ENCODE results near the gene ARHGAP33. TPM values are rescaled to one million over a fixed set of nuclear protein-coding genes. Genes with fewer than 3 reads are reported as not detected.

Gene ARHGAP33
- total RNA-seq, 2 donors from 2014 or later, result 40.3 to 71.7 TPM

DNA sequence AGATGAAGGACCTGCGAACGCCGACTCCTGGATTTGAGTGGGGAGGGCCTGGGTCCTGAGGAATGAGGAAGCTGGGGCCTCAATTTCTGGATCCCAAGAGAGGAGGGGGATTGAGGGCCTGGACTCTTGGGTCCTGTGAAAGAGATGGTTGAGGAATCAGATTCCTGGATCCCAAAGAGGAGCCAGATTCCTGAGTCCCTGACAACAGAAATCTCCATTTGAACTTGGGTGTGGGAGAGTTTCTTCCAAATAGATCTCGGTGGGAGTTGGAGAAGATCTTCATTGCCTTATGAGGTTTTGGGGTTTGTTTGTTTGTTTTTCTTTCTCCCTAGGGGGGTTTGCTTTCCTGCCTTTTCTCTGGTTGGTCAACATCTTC is 29.3 kb upstream of the ARHGAP33 start:
- no peaks in the 10 kb centered on the region for H3K9me3 Mint-ChIP-seq
- peaks cover 17% of the 10 kb centered on the region for H3K4me1 Mint-ChIP-seq
- H3K36me3 Mint-ChIP-seq (ENCODE audit: low read depth), result peaks cover 31% of the 10 kb centered on the region
- H3K27ac Mint-ChIP-seq, result peak overlapping the region; percentile 96
- no peak for ATAC-seq (replicated peaks)
- no peaks in the 10 kb centered on the region for H3K27me3 Mint-ChIP-seq
- peak overlapping the region; percentile 95 for H3K4me3 Mint-ChIP-seq

DNA sequence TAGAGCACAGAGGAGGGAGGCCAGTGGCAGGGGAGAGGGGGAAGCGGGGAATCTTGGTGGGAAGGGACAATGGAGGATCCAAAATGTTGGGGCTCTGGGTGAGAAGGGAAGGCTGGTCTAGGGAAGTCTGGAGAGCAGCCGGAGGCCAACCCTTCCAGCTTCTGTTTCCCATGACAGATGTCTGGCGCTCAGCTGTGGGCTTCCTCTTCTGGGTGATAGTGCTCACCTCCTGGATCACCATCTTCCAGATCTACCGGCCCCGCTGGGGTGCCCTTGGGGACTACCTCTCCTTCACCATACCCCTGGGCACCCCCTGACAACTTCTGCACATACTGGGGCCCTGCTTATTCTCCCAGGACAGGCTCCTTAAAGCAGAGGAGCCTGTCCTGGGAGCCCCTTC is 28.8 kb upstream of the ARHGAP33 start:
- H3K27me3 Mint-ChIP-seq, result no peaks in the 10 kb centered on the region
- peak overlapping the region; percentile 95 for H3K4me3 Mint-ChIP-seq
- ATAC-seq (replicated peaks), result no peak
- peaks cover 30% of the 10 kb centered on the region for H3K36me3 Mint-ChIP-seq (ENCODE audit: low read depth)
- H3K4me1 Mint-ChIP-seq, result peaks cover 17% of the 10 kb centered on the region
- peak overlapping the region; percentile 96 for H3K27ac Mint-ChIP-seq
- H3K9me3 Mint-ChIP-seq, result no peaks in the 10 kb centered on the region

DNA sequence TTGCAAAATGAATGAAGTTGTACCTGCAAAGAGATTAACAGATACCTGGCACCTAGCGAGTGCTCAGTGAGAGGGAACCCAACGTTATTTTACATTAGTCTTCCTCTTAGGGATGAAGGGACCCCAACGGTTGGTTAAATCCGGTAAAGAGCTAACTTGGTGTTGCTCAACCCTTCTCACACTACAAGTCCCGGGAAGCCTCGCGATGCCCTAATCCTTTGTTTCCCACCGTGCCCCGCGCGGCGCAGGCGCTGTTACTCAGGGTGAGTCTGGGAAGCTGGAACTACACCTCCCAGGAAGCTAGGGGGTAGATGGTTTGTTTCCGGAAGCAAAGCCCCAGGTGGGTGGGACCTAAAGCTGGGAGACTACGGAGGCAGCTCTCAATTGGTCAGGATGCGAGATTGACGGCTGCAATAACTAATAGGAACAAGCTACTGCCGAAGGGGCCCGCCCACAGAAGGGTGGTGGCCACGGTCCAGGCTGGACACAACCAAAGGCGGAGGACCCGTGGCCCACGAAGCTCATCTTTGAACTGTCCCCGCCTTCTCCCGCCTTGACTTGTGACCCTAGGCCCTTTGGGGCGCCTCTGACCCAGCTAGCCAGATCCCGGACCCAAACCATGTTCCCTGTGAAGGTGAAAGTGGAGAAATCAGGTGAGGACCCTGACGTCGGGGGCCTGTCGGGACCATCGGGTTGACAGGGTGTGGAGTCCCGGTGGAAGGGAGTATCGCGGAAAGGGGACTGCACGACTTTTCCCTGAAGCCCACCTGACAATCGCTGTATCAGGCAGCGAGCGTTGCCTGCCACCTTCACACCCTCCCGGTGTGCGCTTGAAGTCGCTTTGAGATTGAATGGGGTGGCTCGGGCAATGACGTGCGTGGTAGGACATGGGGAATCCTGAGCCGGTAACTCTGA is 27.0 kb upstream of the ARHGAP33 start, which contains the start of gene LIN37:
Gene LIN37 (plus strand): TSS at position 471 of the 915 bp plus-strand sequence. CDS start 149 bp downstream, at position 620.
- H3K4me3 Mint-ChIP-seq, result peak within 1 kb of the TSS; percentile 95
- H3K36me3 Mint-ChIP-seq (ENCODE audit: low read depth), result peaks cover 17% of the 10 kb centered on the region
- H3K4me1 Mint-ChIP-seq, result peaks cover 9% of the 10 kb centered on the region
- no peaks in the 10 kb centered on the region for H3K9me3 Mint-ChIP-seq
- no peaks in the 10 kb centered on the region for H3K27me3 Mint-ChIP-seq
- peak within 1 kb of the TSS; percentile 94 for H3K27ac Mint-ChIP-seq
- peak; percentile 83 for ATAC-seq (replicated peaks)

DNA sequence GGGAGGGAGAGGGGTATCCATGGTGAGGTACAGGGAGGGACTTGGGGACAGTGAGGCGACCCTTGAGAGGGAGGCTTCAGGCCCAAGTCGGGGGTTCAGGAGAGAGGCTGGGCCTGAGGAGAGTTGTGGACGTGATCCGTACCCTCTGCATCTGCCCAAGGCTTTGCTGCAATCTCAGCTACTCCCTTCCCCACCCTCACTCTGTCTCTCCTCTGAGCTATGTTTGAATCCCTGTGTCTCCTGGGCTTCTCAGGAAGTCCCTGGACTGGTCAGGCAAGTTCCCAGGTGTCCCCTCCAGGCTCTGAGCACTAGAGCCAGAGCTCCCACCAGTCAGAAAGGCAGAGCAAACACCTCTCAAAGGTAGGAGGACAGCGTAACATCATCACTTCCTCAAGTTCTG is 25.2 kb upstream of the ARHGAP33 start:
- Mint-ChIP-seq H3K4me3 (peak overlapping the region; percentile 27), H3K36me3 (ENCODE audit: low read depth) (peaks cover 17% of the 10 kb centered on the region), H3K27ac (peak overlapping the region; percentile 94)

DNA sequence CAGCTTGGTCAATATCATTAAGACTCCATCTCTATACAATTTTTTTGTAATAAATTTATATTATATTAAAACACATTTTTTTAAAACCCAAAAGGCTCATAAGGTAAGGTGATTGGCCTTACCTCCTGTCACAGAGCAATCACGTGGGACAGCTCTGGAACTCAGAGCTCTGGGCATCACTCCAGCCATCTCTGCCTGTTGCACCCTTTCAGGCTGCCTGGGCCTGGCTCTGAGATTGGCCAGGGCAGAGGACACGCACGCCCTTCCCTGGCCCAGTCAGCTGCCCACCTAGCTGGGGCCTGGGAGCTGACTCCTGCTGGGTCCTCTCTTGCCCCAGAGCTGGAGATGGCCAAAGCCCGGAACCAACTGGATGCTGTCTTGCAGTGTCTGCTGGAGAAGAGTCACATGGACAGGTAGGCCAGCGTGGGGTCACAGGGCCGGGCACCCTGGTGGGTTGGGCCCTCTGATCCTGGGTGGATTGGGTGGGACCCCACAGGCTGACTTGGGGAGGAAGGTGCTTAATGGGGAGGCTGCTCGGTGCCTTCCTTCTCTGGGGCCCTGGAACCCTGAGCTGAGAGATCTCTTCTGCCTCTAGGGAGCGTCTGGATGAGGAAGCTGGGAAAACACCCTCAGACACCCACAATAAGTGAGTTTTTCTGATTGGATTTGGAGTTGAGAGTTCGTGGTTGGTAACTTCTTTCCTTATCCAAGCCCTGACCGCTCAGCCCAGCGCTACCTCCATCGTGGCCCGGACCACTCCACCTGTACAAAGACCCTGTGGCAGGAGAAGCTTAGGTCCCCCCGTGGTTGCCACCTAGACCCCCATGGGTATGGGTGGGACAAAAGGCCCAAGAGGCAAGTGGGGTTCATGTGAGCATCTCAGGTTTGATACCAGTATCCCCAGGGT is 23.3 kb upstream of the ARHGAP33 start:
- peaks cover 14% of the 10 kb centered on the region for H3K36me3 Mint-ChIP-seq (ENCODE audit: low read depth)
- H3K4me3 Mint-ChIP-seq, result no peak overlapping the region
- no peaks in the 10 kb centered on the region for H3K27me3 Mint-ChIP-seq
- H3K4me1 Mint-ChIP-seq, result peaks cover 9% of the 10 kb centered on the region
- no peak overlapping the region for H3K27ac Mint-ChIP-seq
- H3K9me3 Mint-ChIP-seq, result no peaks in the 10 kb centered on the region
- ATAC-seq (replicated peaks), result no peak

More for the DNA sequence above, 25.2 kb upstream of the ARHGAP33 start:
- H3K9me3 Mint-ChIP-seq, result no peaks in the 10 kb centered on the region
- H3K4me1 Mint-ChIP-seq, result peaks cover 8% of the 10 kb centered on the region
- no peaks in the 10 kb centered on the region for H3K27me3 Mint-ChIP-seq
- ATAC-seq (replicated peaks), result no peak

DNA sequence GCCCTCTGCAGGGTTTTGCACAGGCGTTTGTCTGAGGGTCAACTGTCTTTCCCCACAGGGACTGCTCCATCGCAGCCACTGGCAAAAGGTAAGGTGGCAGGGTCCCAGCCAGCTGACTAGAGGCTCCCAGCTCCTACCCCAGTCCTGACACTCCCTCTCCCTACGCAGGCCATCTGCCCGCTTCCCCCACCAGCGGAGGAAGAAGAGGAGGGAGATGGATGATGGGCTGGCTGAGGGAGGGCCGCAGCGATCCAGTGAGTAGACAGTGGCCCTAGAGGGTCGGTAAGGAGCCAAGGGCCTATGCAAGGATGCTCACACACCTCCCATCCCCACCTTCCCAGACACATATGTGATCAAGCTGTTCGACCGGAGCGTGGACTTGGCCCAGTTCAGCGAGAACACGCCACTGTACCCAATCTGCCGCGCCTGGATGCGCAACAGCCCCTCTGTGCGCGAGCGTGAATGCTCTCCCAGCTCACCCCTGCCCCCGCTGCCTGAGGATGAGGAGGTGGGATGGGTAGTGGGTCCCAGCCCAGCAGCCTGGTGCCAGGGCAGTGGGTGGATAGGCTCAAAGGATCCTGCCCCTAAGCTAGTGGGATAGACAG is 22.5 kb upstream of the ARHGAP33 start:
- no peaks in the 10 kb centered on the region for H3K27me3 Mint-ChIP-seq

DNA sequence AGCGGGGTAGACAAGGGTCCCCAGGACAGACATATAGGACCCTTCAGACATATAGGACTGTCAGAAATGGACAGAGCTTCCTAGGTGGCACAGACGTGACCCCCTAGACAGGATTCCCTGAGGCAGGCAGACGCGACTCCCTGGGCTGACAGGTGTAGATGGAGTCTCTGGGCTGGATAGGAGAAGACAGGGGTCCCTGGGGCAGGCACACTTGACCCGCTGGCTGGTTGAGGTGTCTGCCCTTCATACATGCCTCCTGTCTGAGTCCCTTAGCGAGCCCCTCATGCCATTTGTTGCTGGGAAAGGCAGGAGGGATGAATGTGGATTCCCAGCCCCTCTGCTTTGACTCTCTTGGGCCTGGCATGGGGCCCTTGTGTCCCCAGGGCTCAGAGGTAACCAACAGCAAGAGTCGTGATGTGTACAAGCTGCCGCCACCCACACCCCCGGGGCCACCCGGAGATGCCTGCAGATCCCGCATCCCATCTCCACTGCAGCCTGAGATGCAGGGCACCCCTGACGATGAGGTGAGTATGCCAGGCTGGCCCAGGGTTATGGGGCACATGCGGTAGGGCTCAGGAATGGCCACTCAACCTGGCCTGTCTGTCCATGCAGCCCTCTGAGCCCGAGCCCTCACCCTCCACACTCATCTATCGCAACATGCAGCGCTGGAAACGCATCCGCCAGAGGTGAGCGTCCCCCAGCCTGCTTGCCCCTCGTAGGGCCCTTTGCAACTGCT is 21.6 kb upstream of the ARHGAP33 start:
- H3K9me3 Mint-ChIP-seq, result no peaks in the 10 kb centered on the region
- H3K4me3 Mint-ChIP-seq, result no peak overlapping the region
- peaks cover 12% of the 10 kb centered on the region for H3K36me3 Mint-ChIP-seq (ENCODE audit: low read depth)
- no peaks in the 10 kb centered on the region for H3K27me3 Mint-ChIP-seq
- no peak overlapping the region for H3K27ac Mint-ChIP-seq
- ATAC-seq (replicated peaks), result no peak
- H3K4me1 Mint-ChIP-seq, result peaks cover 9% of the 10 kb centered on the region

More for the DNA sequence above, 22.5 kb upstream of the ARHGAP33 start:
- Mint-ChIP-seq H3K36me3 (ENCODE audit: low read depth) (peaks cover 17% of the 10 kb centered on the region), H3K4me1 (peaks cover 9% of the 10 kb centered on the region), H3K4me3 (no peak overlapping the region), H3K27ac (no peak overlapping the region), H3K9me3 (no peaks in the 10 kb centered on the region)
- no peak for ATAC-seq (replicated peaks)

DNA sequence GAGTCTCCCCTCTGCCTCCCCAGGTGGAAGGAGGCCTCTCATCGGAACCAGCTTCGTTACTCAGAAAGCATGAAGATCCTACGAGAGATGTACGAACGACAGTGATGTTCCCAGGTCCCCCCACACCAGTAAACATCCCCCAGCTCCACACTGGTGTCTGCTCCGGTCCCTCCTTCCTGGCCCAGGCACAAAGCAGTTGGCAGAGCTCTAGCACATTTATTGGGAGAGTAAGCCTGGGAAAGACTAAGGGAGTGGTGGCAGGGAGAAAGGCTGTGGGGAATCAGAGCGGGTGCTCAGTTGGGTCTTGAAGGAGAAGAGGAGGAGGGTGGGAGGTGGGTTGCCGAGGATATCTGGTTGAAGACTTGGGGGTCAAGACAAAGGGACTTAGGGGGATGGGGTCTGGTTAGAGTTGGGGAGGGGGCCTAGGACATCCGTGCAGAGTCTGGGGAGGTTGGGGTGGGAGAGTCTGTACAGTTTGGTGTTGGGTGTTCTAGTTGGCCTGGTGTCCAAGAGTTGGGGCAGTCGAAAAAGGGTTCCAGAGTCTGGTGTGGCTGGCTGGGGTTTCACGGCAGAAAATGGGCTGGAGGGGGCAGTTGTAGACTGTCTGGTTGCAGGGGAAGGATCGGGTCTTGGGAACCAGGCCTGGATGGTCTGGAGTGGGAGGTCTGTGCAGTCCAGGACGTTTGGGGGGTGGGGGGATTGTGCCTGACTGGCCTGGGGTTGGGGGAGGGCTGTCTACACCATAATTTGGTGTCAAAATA is 20.8 kb upstream of the ARHGAP33 start:
- Mint-ChIP-seq H3K9me3 (no peaks in the 10 kb centered on the region), H3K4me3 (peak overlapping the region; percentile 43), H3K27me3 (no peaks in the 10 kb centered on the region)

DNA sequence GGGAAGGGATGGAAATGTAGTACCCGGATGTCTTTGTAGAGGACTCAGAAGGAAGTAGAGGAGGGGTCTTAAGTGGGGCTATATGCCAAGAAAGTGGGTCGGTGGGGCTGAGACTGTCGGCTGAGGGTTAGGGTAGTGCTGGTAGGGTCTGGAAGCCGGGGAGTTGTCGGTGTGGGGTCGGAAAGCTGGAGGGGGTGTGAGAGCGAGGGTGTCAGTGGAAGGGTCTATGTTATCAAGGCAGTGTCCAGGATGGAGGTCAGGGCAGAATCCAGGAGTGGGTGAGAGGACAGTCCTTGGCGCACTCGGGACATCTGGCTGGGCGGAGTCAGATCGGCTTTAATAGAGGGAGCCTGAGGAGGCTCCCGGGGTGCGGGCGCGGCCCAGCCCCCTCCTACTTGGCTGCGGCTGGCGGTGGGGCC is 20.2 kb upstream of the ARHGAP33 start:
- H3K36me3 Mint-ChIP-seq (ENCODE audit: low read depth), result peaks cover 12% of the 10 kb centered on the region
- peak overlapping the region; percentile 43 for H3K4me3 Mint-ChIP-seq
- no peaks in the 10 kb centered on the region for H3K9me3 Mint-ChIP-seq
- peaks cover 14% of the 10 kb centered on the region for H3K4me1 Mint-ChIP-seq
- no peak for ATAC-seq (replicated peaks)
- H3K27ac Mint-ChIP-seq, result no peak overlapping the region
- H3K27me3 Mint-ChIP-seq, result no peaks in the 10 kb centered on the region

More for the DNA sequence above, 20.8 kb upstream of the ARHGAP33 start:
- Mint-ChIP-seq H3K27ac (no peak overlapping the region), H3K4me1 (peaks cover 12% of the 10 kb centered on the region), H3K36me3 (ENCODE audit: low read depth) (peaks cover 12% of the 10 kb centered on the region)
- ATAC-seq (replicated peaks), result no peak

DNA sequence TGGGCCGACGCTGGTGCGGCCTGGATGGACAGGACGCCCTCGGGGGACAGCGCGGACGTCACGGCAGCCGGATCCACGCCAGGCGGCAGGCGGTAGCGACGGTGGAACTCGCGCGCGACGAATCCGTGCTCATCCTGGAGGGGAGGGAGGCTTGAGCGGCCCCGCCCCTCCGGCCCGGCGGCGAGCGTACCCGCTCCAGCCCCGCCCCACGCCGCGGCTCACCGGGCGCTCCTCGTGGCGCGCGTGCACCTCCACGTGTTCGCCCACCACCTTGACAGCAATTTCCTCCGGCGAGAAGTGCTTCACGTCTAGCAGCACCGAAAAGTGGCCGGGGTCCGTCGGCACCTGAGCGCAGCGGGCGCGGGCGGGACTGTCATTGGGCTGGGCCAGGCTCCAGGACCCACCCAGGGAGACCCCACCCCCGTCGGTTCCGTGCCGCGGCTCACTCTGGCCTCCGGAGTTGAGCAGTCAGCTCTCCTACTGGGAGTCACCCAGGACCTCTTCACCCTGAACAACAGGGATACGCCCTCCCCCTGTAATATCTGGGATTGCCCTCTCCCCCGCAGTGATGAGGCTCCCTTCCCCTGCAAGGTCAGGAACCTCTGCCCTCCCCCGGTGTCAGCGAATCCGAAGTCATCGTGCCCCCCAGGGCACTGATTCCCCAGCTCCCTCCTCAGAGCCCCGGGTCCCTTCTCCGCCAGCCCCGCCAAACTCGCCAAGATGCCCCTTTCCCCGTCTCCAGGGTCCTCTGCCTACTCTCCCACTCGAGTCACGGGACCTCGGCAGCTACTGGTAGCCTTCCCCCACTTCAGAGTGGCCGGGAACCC is 19.6 kb upstream of the ARHGAP33 start:
- Mint-ChIP-seq H3K36me3 (ENCODE audit: low read depth) (peaks cover 12% of the 10 kb centered on the region), H3K4me3 (peak overlapping the region; percentile 54), H3K27ac (no peak overlapping the region), H3K4me1 (peaks cover 14% of the 10 kb centered on the region), H3K9me3 (no peaks in the 10 kb centered on the region), H3K27me3 (no peaks in the 10 kb centered on the region)
- ATAC-seq (replicated peaks), result no peak

DNA sequence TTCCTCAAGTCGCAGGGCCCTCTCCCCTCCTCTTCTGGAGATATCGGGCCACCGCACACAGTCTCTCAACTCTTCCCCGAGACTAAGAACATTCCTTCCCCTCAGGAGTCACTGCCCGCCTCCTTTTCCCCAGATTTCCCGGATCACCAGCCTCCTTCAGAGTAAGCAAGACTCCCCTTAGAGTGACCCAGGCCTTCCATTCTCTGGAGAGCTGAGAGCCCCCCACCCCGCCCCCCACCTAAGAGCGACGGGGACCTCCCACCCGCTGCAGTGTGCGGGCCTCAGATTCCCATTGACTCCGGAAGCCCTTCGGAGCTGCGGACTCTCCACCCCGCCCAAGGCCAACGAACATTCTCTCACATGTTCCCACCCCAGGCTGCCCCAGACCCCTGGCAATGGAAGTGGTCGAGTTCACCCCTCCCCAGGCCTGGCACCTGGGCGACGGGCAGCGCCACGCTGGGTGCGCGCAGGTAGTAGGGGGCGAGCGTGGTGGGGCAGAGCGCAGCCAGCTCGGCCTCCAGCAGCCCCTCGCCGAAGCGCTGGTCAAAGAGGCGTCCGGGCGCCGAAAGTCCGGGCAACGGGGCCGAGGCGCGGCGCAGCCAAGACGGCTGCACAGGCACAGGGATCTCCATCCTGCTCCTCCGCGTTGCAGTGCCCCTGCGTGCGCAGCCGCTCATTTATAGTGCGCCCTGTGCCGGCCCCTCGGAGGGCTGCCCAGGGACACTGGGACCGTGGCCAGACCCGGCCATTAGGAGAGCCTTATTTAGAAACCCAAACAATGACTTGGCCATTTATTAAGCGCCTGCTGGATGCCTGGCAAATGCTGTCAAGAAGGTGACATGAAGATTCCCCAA is 18.8 kb upstream of the ARHGAP33 start, which contains the start of gene HSPB6:
Gene HSPB6 (minus strand): TSS at position 653 of the 854 bp plus-strand sequence. CDS start 21 bp downstream, at position 632.
- no peaks in the 10 kb centered on the region for H3K27me3 Mint-ChIP-seq
- H3K36me3 Mint-ChIP-seq (ENCODE audit: low read depth), result peaks cover 12% of the 10 kb centered on the region
- ATAC-seq (replicated peaks), result no peak
- peaks cover 14% of the 10 kb centered on the region for H3K4me1 Mint-ChIP-seq
- peak within 1 kb of the TSS; percentile 86 for H3K4me3 Mint-ChIP-seq
- peak within 1 kb of the TSS; percentile 93 for H3K27ac Mint-ChIP-seq
- H3K9me3 Mint-ChIP-seq, result no peaks in the 10 kb centered on the region

Data from activated T-helper 17 cell treated with anti-CD3 and anti-CD28 coated beads, Interleukin-2, amount 50 U/mL, for 72 hours (primary cell).